NCI-H748 treated with DMSO at 0.1 percent for 48 hours (cell line): ENCODE results near the gene LMO4.

Source experiments
- DNase-seq: peaks from one replicate; lab custom pipeline; 2025; lab: John Stamatoyannopoulos, UW

The LMO4 gene

GRCh38 chr1:87358219-87358618, 29.5 kb downstream of the LMO4 start:
- DNase-seq, result no peak

- no peak for DNase-seq
These were observed 30.9 kb downstream of the LMO4 start for GRCh38 chr1:87359586-87359985.

- DNase-seq, result no peak
These were observed 33.6 kb downstream of the LMO4 start for GRCh38 chr1:87362063-87362833.

GRCh38 chr1:87362834-87363426, 34.2 kb downstream of the LMO4 start:
- DNase-seq, result no peak

- DNase-seq, result no peak
These were observed 38.9 kb downstream of the LMO4 start for GRCh38 chr1:87367549-87367948.

GRCh38 chr1:87368907-87369306, 40.2 kb downstream of the LMO4 start:
- no peak for DNase-seq

GRCh38 chr1:87369736-87370478, 41.2 kb downstream of the LMO4 start:
- DNase-seq, result no peak

GRCh38 chr1:87370544-87370943, 41.9 kb downstream of the LMO4 start:
- no peak for DNase-seq

- no peak for DNase-seq
These were observed 50.6 kb downstream of the LMO4 start for GRCh38 chr1:87379306-87379705.

- DNase-seq, result no peak
These were observed 57.6 kb downstream of the LMO4 start for GRCh38 chr1:87386217-87386790.

- no peak for DNase-seq
These were observed 59.7 kb downstream of the LMO4 start for GRCh38 chr1:87388411-87388810.

- no peak for DNase-seq
These were observed 60.3 kb downstream of the LMO4 start for GRCh38 chr1:87389011-87389410.

GRCh38 chr1:87389546-87389945, 60.9 kb downstream of the LMO4 start:
- no peak for DNase-seq

GRCh38 chr1:87392248-87393192, 63.8 kb downstream of the LMO4 start:
- DNase-seq, result no peak

GRCh38 chr1:87393445-87394085, 64.9 kb downstream of the LMO4 start:
- DNase-seq, result no peak

- DNase-seq, result no peak
These were observed 65.8 kb downstream of the LMO4 start for GRCh38 chr1:87394513-87394912.

- no peak for DNase-seq
These were observed 66.3 kb downstream of the LMO4 start for GRCh38 chr1:87394982-87395381.
